GM21360 (cell line): ENCODE results near the gene OPALIN.

Experiments used
- ATAC-seq: cut with Tn5 transposase; IDR thresholded peaks from one replicate; pipeline ENCODE4 v1.9.1; 2021; ENCODE audit warnings: mild to moderate bottlenecking, moderate library complexity; ENCODE audit not compliant: unreplicated experiment

The OPALIN gene

GRCh38 chr10:96358851-96359540 lies at the start of gene OPALIN:
TSS of gene OPALIN (minus strand) at chr10:96359002. CDS start at chr10:96358896, 106 bp downstream.
- ATAC-seq, result no peak

GRCh38 chr10:96408201-96408600 lies 49.4 kb upstream of the OPALIN start:
- ATAC-seq, result no peak

GRCh38 chr10:96407560-96408069 lies 48.8 kb upstream of the OPALIN start:
- ATAC-seq, result no peak

- ATAC-seq, result no peak
These were observed 47.3 kb upstream of the OPALIN start for GRCh38 chr10:96406091-96406490.

- ATAC-seq, result no peak
These were observed 43.9 kb upstream of the OPALIN start for GRCh38 chr10:96402417-96403305.

- no peak for ATAC-seq
These were observed 42.2 kb upstream of the OPALIN start for GRCh38 chr10:96401036-96401435.

- ATAC-seq, result no peak
These were observed 41.7 kb upstream of the OPALIN start for GRCh38 chr10:96400465-96400864.

GRCh38 chr10:96397902-96398301 lies 39.1 kb upstream of the OPALIN start:
- ATAC-seq, result no peak

GRCh38 chr10:96395931-96396877 lies 37.4 kb upstream of the OPALIN start:
- ATAC-seq, result no peak

GRCh38 chr10:96390460-96390864 lies 31.7 kb upstream of the OPALIN start:
- ATAC-seq, result no peak

- ATAC-seq, result no peak
These were observed 31.0 kb upstream of the OPALIN start for GRCh38 chr10:96389785-96390184.

GRCh38 chr10:96387601-96388000 lies 28.8 kb upstream of the OPALIN start:
- ATAC-seq, result no peak

GRCh38 chr10:96387161-96387560 lies 28.4 kb upstream of the OPALIN start:
- no peak for ATAC-seq

- no peak for ATAC-seq
These were observed 25.7 kb upstream of the OPALIN start for GRCh38 chr10:96384506-96384905.

GRCh38 chr10:96380821-96381220 lies 22.0 kb upstream of the OPALIN start:
- no peak for ATAC-seq

GRCh38 chr10:96379758-96380157 lies 21.0 kb upstream of the OPALIN start:
- no peak for ATAC-seq

GRCh38 chr10:96378741-96379140 lies 19.9 kb upstream of the OPALIN start:
- no peak for ATAC-seq

GRCh38 chr10:96377816-96378294 lies 19.1 kb upstream of the OPALIN start:
- ATAC-seq, result no peak

- no peak for ATAC-seq
These were observed 17.7 kb upstream of the OPALIN start for GRCh38 chr10:96376483-96376882.

GRCh38 chr10:96374985-96375830 lies 16.4 kb upstream of the OPALIN start:
- ATAC-seq, result peak; percentile 58
